Measurements from ENCODE around the gene PLB1. TPM values are rescaled to one million over a fixed set of nuclear protein-coding genes. Genes with fewer than 3 reads are reported as not detected.

Gene PLB1
- total RNA-seq, 1 experiment from 2014 or later, result 0.44 TPM

- Mint-ChIP-seq H3K4me3 (no peak overlapping the region), H3K9me3 (no peaks in the 10 kb centered on the region), H3K27ac (no peak overlapping the region), H3K27me3 (ENCODE audit: low read depth) (peaks cover 3% of the 10 kb centered on the region; the same call in 1 of the 2 replicates), H3K36me3 (no peaks in the 10 kb centered on the region), H3K4me1 (no peaks in the 10 kb centered on the region)
- DNase-seq (ENCODE audit: low spot score), result no peak
- CTCF ChIA-PET, result no interaction called here
- TF ChIP-seq EMX1 (CRISPR knock-in tag; IDR thresholded peaks at IDR 0.05), result no peak
- no peak for TF ChIP-seq MYBL2 (CRISPR knock-in tag; IDR thresholded peaks at IDR 0.05)
- no peak for TF ChIP-seq ZNF512 (CRISPR knock-in tag; IDR thresholded peaks at IDR 0.05; ENCODE audit: borderline replicate concordance)
- no peak for TF ChIP-seq AFF4 (CRISPR knock-in tag; IDR thresholded peaks at IDR 0.05; ENCODE audit: borderline replicate concordance)
- TF ChIP-seq IRF1 (CRISPR knock-in tag; IDR thresholded peaks at IDR 0.05), result no peak
- TF ChIP-seq MLX (CRISPR knock-in tag; IDR thresholded peaks at IDR 0.05), result no peak
- no peak for ATAC-seq
- POLR2A ChIA-PET, result no interaction called here
Observed at GRCh38 chr2:28552045-28552823, 56.4 kb downstream of the PLB1 start.

DNA sequence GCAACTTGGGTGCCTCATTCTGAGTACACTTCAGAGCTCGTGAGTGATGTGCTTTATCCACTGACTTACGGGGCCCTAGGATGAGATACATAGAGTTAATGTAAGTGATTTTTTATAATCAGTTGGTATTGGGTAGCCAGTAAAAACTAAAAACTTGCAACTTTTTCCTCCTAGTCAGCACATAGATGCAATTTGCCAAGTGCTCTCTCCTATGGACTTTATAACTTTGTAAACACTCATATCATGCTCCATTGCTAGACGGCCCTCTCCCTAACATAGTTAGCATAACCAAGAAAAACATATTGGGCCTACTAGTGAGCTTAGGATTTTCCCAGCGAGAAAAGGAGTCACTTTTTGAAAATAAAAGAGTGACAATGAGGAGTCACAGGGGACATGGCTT lies 60.4 kb downstream of the PLB1 start:
- ChIA-PET CTCF (interaction anchor here (2.5 kb wide), 1 partner anchor 10 kb away, joined by 8 read pairs; no protein-coding TSS in a partner anchor), POLR2A (no interaction called here)
- H3K27me3 Mint-ChIP-seq (ENCODE audit: low read depth), result peaks cover 3% of the 10 kb centered on the region; the same call in 1 of the 2 replicates
- DNase-seq (ENCODE audit: low spot score) (no peak), ATAC-seq (no peak)
- H3K4me1 Mint-ChIP-seq, result no peaks in the 10 kb centered on the region
- no peaks in the 10 kb centered on the region for H3K36me3 Mint-ChIP-seq
- no peak overlapping the region for H3K4me3 Mint-ChIP-seq
- no peak overlapping the region for H3K27ac Mint-ChIP-seq
- TF ChIP-seq CTCF (IDR thresholded peaks at IDR 0.05) (no peak), FOXP1 (CRISPR knock-in tag; IDR thresholded peaks at IDR 0.05; ENCODE audit: borderline replicate concordance) (no peak), MLX (CRISPR knock-in tag; IDR thresholded peaks at IDR 0.05) (no peak), ZNF671 (CRISPR knock-in tag; IDR thresholded peaks at IDR 0.05) (no peak)
- TF ChIP-seq, protein P1, sequence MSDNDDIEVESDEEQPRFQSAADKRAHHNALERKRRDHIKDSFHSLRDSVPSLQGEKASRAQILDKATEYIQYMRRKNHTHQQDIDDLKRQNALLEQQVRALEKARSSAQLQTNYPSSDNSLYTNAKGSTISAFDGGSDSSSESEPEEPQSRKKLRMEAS (CRISPR knock-in tag; IDR thresholded peaks at IDR 0.05), result no peak
- no peaks in the 10 kb centered on the region for H3K9me3 Mint-ChIP-seq
